HepG2 (cell line): ENCODE results near the gene EIF1. TPM values are rescaled to one million over a fixed set of nuclear protein-coding genes. Genes with fewer than 3 reads are reported as not detected.

Source experiments
- GATA4 ChIP-seq: sonication (generic); IDR thresholded peaks from 2 replicates; pipeline ENCODE4 v1.6.1; 2016; ENCODE audit warnings: antibody characterized with exemption, low read depth, borderline replicate concordance
- HNRNPLL ChIP-seq: fragments of 200-400 bp; formaldehyde crosslinking; IDR thresholded peaks from 2 replicates; pipeline ENCODE4 v1.6.1; 2017; ENCODE audit warnings: mild to moderate bottlenecking, low read depth, low read length; ENCODE audit not compliant: poor library complexity, severe bottlenecking
- NFE2L2 ChIP-seq: fragments of 150-350 bp; IDR thresholded peaks from 2 replicates; pipeline ENCODE4 v1.6.1; 2014; ENCODE audit warnings: low read length
- YEATS4 ChIP-seq: sonication (generic); formaldehyde crosslinking; IDR thresholded peaks from 2 replicates; pipeline ENCODE4 v1.4.0; 2020; ENCODE audit warnings: missing genetic modification reagents, borderline replicate concordance
- ZNF235 ChIP-seq: sonication (generic); formaldehyde crosslinking; IDR thresholded peaks from 2 replicates; pipeline ENCODE4 v1.8.1; 2023; ENCODE audit warnings: mild to moderate bottlenecking, missing genetic modification reagents, borderline replicate concordance
- ZSCAN29 ChIP-seq: sonication (generic); formaldehyde crosslinking; conservative IDR thresholded peaks from 2 replicates; pipeline ENCODE4 v1.4.0; 2020; ENCODE audit warnings: mild to moderate bottlenecking, missing genetic modification reagents
- polyA plus RNA-seq, 8 experiments: library from polyadenylated mRNA; depleted of rRNA in 3 of 8; stranded (reverse) in 7 of 8; unstranded in 1 of 8; fragments of >200 nt; fragmentation: Illumina TruSeq in 4 of 8; extraction: Trizol in 4 of 8; gene quantifications; 2 replicates each; pipeline versions ENCODE4 v1.2.1 to v1.2.3, GENCODE V29; 2011 to 2016; ENCODE audit warnings: low read depth in 4 of 8, missing spikeins in 1 of 8, mixed read lengths in 1 of 8; ENCODE audit not compliant: insufficient read depth in 1 of 8
- total RNA-seq, 5 experiments: library from RNA; depleted of rRNA; stranded (reverse); fragments of >200 nt; fragmentation: Illumina TruSeq; extraction: Trizol; gene quantifications; 2 replicates each; pipeline ENCODE4 v1.2.3, GENCODE V29; 2016; ENCODE audit warnings: low read depth in 1 of 5
- TF ChIP-seq, protein P1 (sequence below): sonication (generic); formaldehyde crosslinking; IDR thresholded peaks from 2 replicates; pipeline ENCODE4 v1.8.1; 2023; ENCODE audit warnings: missing genetic modification reagents, inconsistent platforms, borderline replicate concordance
- TF ChIP-seq, protein P2 (sequence below), 2 experiments: sonication (generic) in 1 of 2; formaldehyde crosslinking in 1 of 2; IDR thresholded peaks; 2 replicates each; pipeline versions ENCODE4 v1.4.0 to v1.6.1; 2016 to 2020; ENCODE audit warnings: borderline replicate concordance in 1 of 2, low read depth in 1 of 2, mild to moderate bottlenecking in 1 of 2, missing genetic modification reagents in 1 of 2
- TF ChIP-seq, protein P3 (sequence below): sonication (generic); formaldehyde crosslinking; IDR thresholded peaks from 2 replicates; pipeline ENCODE4 v1.8.1; 2022; ENCODE audit warnings: mild to moderate bottlenecking, missing genetic modification reagents
- TF ChIP-seq, protein P4 (sequence below): sonication (generic); formaldehyde crosslinking; IDR thresholded peaks from 2 replicates; pipeline ENCODE4 v1.9.0; 2021; ENCODE audit warnings: mild to moderate bottlenecking, missing genetic modification reagents
- TF ChIP-seq, protein P5 (sequence below): sonication (generic); formaldehyde crosslinking; IDR thresholded peaks from 2 replicates; pipeline ENCODE4 v1.5.1; 2020; ENCODE audit warnings: missing genetic modification reagents, mild to moderate bottlenecking, borderline replicate concordance

The EIF1 gene
- total and polyA plus RNA-seq, 2 of the 13 experiments (the other 11 are each of a cell fraction or from before 2014, with no cell fraction given) = 147 to 517 TPM

DNA sequence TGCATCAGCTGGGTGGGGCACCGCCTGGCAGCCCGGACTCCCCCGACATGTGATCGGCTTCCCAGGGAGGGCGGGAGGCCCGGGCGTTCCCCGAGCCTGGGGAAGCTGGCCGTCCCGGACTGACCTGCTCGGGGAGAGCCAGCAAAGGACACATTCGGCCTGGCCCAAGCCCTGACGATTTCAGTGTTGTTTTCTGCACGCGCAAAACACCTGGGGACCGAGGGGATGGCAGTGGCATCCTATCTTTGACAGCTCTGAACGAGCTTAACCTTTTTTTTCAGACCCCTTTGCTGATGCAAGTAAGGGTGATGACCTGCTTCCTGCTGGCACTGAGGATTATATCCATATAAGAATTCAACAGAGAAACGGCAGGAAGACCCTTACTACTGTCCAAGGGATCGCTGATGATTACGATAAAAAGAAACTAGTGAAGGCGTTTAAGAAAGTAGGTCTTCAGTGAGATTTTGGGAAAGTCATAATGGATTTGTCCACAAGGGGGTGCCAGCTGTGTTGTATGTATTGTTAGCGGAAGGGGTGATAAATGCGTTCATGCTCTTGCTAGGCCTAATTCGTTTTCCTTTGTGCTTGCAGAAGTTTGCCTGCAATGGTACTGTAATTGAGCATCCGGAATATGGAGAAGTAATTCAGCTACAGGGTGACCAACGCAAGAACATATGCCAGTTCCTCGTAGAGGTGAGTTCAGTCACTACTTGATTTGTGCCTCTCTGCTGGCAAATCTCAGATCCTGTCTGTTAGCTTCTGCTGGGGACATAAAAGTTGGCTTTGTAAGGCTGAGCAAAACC, 1.0 kb downstream of the EIF1 start (continued):
- TF ChIP-seq, protein P1, sequence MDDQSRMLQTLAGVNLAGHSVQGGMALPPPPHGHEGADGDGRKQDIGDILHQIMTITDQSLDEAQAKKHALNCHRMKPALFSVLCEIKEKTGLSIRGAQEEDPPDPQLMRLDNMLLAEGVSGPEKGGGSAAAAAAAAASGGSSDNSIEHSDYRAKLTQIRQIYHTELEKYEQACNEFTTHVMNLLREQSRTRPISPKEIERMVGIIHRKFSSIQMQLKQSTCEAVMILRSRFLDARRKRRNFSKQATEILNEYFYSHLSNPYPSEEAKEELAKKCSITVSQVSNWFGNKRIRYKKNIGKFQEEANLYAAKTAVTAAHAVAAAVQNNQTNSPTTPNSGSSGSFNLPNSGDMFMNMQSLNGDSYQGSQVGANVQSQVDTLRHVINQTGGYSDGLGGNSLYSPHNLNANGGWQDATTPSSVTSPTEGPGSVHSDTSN = peak; percentile 76; the same call in 1 of the 2 replicates
- TF ChIP-seq, protein P2, sequence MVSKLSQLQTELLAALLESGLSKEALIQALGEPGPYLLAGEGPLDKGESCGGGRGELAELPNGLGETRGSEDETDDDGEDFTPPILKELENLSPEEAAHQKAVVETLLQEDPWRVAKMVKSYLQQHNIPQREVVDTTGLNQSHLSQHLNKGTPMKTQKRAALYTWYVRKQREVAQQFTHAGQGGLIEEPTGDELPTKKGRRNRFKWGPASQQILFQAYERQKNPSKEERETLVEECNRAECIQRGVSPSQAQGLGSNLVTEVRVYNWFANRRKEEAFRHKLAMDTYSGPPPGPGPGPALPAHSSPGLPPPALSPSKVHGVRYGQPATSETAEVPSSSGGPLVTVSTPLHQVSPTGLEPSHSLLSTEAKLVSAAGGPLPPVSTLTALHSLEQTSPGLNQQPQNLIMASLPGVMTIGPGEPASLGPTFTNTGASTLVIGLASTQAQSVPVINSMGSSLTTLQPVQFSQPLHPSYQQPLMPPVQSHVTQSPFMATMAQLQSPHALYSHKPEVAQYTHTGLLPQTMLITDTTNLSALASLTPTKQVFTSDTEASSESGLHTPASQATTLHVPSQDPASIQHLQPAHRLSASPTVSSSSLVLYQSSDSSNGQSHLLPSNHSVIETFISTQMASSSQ (IDR thresholded peaks at IDR 0.05; ENCODE audit: low read depth) = no peak
- TF ChIP-seq, protein P2 (CRISPR knock-in tag; IDR thresholded peaks at IDR 0.05; ENCODE audit: borderline replicate concordance) = no peak
- TF ChIP-seq, protein P3, sequence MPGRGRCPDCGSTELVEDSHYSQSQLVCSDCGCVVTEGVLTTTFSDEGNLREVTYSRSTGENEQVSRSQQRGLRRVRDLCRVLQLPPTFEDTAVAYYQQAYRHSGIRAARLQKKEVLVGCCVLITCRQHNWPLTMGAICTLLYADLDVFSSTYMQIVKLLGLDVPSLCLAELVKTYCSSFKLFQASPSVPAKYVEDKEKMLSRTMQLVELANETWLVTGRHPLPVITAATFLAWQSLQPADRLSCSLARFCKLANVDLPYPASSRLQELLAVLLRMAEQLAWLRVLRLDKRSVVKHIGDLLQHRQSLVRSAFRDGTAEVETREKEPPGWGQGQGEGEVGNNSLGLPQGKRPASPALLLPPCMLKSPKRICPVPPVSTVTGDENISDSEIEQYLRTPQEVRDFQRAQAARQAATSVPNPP (CRISPR knock-in tag) = 0 out of 2 replicates have a peak, but pooled peaks have one; percentile 52
- TF ChIP-seq, protein P4, sequence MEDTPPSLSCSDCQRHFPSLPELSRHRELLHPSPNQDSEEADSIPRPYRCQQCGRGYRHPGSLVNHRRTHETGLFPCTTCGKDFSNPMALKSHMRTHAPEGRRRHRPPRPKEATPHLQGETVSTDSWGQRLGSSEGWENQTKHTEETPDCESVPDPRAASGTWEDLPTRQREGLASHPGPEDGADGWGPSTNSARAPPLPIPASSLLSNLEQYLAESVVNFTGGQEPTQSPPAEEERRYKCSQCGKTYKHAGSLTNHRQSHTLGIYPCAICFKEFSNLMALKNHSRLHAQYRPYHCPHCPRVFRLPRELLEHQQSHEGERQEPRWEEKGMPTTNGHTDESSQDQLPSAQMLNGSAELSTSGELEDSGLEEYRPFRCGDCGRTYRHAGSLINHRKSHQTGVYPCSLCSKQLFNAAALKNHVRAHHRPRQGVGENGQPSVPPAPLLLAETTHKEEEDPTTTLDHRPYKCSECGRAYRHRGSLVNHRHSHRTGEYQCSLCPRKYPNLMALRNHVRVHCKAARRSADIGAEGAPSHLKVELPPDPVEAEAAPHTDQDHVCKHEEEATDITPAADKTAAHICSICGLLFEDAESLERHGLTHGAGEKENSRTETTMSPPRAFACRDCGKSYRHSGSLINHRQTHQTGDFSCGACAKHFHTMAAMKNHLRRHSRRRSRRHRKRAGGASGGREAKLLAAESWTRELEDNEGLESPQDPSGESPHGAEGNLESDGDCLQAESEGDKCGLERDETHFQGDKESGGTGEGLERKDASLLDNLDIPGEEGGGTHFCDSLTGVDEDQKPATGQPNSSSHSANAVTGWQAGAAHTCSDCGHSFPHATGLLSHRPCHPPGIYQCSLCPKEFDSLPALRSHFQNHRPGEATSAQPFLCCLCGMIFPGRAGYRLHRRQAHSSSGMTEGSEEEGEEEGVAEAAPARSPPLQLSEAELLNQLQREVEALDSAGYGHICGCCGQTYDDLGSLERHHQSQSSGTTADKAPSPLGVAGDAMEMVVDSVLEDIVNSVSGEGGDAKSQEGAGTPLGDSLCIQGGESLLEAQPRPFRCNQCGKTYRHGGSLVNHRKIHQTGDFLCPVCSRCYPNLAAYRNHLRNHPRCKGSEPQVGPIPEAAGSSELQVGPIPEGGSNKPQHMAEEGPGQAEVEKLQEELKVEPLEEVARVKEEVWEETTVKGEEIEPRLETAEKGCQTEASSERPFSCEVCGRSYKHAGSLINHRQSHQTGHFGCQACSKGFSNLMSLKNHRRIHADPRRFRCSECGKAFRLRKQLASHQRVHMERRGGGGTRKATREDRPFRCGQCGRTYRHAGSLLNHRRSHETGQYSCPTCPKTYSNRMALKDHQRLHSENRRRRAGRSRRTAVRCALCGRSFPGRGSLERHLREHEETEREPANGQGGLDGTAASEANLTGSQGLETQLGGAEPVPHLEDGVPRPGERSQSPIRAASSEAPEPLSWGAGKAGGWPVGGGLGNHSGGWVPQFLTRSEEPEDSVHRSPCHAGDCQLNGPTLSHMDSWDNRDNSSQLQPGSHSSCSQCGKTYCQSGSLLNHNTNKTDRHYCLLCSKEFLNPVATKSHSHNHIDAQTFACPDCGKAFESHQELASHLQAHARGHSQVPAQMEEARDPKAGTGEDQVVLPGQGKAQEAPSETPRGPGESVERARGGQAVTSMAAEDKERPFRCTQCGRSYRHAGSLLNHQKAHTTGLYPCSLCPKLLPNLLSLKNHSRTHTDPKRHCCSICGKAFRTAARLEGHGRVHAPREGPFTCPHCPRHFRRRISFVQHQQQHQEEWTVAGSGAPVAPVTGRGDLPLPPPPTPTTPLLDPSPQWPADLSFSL (CRISPR knock-in tag) = no peak
- TF ChIP-seq HNRNPLL = peak; percentile 56
- no peak for TF ChIP-seq GATA4
- TF ChIP-seq NFE2L2 = 0 out of 2 replicates have a peak, but pooled peaks have one; percentile 8
- peak; percentile 99; the same call in 1 of the 2 replicates for TF ChIP-seq YEATS4 (CRISPR knock-in tag)
- peak; percentile 55 for TF ChIP-seq ZNF235
- TF ChIP-seq, protein P5, sequence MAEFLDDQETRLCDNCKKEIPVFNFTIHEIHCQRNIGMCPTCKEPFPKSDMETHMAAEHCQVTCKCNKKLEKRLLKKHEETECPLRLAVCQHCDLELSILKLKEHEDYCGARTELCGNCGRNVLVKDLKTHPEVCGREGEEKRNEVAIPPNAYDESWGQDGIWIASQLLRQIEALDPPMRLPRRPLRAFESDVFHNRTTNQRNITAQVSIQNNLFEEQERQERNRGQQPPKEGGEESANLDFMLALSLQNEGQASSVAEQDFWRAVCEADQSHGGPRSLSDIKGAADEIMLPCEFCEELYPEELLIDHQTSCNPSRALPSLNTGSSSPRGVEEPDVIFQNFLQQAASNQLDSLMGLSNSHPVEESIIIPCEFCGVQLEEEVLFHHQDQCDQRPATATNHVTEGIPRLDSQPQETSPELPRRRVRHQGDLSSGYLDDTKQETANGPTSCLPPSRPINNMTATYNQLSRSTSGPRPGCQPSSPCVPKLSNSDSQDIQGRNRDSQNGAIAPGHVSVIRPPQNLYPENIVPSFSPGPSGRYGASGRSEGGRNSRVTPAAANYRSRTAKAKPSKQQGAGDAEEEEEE (CRISPR knock-in tag) = peak; percentile 8; the same call in 1 of the 2 replicates
- TF ChIP-seq ZSCAN29 (CRISPR knock-in tag) = peak; percentile 64; the same call in 1 of the 2 replicates
